ENCODE results near the gene FXYD1.

DNA sequence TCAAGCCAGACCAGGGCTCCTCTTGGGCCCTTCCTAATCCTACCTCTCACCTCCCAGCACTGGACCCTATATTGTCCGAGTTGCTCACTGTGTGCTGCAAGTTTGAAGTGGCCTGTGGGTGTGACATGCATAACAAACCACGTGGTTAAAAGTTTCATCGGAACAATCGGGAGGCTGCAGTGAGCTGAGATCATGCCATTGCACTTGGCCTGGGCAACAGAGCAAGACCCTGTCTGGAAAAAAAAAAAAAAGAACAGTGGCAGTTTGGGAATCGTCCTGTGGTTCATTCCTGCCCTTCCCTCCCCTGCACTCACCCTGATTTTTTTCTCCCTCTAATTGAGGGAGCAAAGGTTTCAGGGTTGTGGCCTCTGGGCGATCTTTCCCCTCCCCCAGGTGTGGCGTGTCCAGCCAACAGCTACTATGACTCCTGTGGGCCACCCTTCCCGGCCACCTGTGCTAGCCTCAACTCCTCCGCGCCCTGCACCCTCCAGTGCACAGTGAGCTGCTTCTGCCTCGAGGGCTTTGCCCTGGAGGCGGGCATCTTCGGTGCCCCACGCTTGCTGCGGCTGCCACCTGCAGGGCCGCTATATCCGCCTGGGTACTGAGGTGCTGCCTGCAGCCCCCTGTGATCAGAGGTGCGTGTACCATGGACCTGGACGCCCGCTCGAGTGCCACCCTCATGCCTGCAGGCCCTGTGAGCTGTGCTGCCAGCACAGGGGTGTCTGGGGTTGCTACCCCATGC is 39.3 kb upstream of the FXYD1 start:
- no peak for TF ChIP-seq POLR2A (IDR thresholded peaks at IDR 0.05; ENCODE audit: low read depth, low read length)
- TF ChIP-seq POLR2AphosphoS5 (IDR thresholded peaks at IDR 0.05; ENCODE audit: low read depth, low read length): no peak
- TF ChIP-seq TAF1 (IDR thresholded peaks at IDR 0.05; ENCODE audit: borderline replicate concordance, low read depth, low read length): no peak

Data from GM12892 (cell line).